ENCODE data around the gene RHBDL3.

Gene RHBDL3

DNA sequence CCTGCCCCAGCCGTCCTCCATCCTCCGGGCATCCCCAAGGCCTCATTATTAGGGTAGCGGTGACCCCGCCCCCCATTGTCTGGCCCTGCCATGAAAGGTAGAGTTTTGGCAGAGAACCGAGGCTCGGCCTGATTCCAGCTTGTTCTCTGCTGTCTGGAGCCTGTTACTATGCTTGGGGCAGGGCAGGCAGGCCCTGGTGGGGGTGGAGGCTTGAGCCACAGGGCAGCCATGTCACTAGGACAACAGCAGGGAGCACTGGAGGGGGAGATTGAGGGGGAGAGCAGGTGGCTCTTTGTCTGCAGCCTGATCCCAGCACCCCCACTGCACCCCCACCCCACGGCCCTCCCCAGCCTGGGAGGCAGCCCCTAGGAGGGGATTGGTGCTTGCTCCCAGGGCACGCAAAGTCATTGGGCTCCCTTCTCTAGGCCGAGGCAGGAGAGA lies 15.4 kb downstream of the RHBDL3 start:
- no peak for TF ChIP-seq CTCF (IDR thresholded peaks at IDR 0.05; ENCODE audit: borderline replicate concordance, insufficient read depth, low read depth, low read length)

GRCh38 chr17:32283745-32284201 lies 18.1 kb downstream of the RHBDL3 start:
- H3K4me3 ChIP-seq (ENCODE audit: low read depth, low read length): no peak overlapping the region
- TF ChIP-seq CTCF (IDR thresholded peaks at IDR 0.05; ENCODE audit: borderline replicate concordance, insufficient read depth, low read depth, low read length): no peak

More for the DNA sequence above, 15.4 kb downstream of the RHBDL3 start:
- H3K4me3 ChIP-seq (ENCODE audit: low read depth, low read length): no peak overlapping the region

GRCh38 chr17:32285306-32285705 lies 19.7 kb downstream of the RHBDL3 start:
- no peak overlapping the region for H3K4me3 ChIP-seq (ENCODE audit: low read depth, low read length)
- no peak for TF ChIP-seq CTCF (IDR thresholded peaks at IDR 0.05; ENCODE audit: borderline replicate concordance, insufficient read depth, low read depth, low read length)

DNA sequence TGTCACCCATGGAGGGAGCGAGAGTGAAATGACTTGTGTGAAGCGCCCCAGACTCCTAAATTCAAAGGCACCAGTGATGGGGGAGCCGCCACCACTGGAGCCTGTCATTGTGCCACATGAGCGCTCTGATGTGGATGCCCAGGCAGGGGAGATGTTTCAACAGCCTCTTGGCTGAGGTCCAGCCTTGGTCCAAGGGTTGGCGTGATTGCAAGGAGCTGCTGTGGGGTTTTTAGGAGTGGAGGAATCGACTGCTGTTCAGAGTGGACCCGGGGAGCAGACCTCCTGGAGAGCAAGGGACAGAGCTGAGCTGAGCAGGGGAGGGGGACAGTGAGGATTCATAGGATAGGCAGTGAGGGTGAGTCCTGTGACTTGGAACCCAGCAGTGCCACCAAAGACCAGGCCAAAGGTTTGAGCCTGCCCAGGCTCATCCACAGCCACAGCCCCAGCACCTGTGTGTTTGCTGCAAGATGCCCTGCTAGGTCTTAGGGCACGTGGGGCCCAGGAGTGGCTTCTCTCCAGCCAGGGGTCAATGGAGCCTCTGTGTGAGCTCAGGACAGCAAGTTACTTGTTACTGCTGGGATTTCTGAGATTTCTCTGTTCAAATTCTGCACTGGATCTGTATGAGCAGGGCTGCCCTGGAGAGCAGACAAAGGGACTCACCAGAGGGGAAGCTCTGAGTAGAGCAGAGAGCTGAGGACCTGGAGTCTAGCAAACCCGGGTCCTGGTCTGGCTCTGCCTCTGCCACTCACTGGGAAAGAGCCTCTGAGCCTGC lies 20.3 kb downstream of the RHBDL3 start:
- no peak for TF ChIP-seq CTCF (IDR thresholded peaks at IDR 0.05; ENCODE audit: borderline replicate concordance, insufficient read depth, low read depth, low read length)
- H3K4me3 ChIP-seq (ENCODE audit: low read depth, low read length): no peak overlapping the region

DNA sequence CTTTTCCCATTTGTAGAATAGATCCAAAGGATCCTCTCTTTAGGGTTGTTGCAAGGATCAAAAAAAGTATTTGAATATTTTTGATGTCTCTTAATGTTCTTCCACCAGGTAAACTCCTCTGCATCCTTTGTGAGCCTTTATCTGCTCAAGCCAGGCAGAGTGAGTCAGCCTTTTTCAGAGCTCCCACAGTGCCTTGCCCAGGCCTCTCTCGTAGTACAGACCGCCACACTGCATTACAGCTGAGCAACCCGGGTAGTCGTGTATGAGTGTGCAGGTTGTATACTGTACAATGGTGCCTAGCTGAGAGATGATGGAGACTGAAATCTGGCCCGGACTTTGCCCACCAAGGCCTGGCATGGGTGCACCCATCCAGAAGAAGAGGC lies 20.9 kb downstream of the RHBDL3 start:
- TF ChIP-seq CTCF (IDR thresholded peaks at IDR 0.05; ENCODE audit: borderline replicate concordance, insufficient read depth, low read depth, low read length): no peak
- no peak overlapping the region for H3K4me3 ChIP-seq (ENCODE audit: low read depth, low read length)

DNA sequence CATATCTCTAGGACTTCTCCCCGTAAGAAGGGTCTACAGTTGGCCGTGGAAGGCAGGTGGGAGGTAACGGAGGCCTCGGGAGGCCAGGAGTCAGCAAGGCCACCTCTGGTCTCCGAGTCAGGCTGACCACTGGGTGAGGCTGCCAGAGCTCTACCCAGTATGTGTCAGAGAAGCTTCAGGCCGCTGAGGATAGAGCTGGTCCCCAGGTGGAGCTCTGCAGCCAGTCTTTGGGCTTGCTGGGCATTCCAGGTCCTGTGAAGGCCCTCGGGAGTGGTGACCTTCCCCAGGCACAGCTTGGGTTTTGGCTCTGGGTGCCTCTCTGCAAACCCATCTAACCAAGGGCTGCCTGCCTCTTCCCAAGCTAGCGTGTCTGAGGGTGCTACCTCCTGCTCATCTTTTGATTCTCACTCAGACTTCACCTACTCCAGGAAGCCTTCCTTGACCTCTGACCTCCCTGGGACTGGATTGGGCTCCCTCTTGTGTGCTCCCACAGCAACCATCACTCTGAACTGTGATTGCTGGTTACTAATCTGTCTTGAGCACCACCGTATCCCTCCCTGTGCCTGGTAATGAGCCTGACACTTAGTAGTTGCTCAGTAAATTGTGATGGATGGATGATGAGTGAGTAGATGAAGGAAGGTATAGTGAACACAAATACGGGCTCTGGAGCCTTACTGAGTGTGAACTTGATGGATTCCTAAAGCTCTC lies 22.3 kb downstream of the RHBDL3 start:
- no peak for TF ChIP-seq CTCF (IDR thresholded peaks at IDR 0.05; ENCODE audit: borderline replicate concordance, insufficient read depth, low read depth, low read length)
- H3K4me3 ChIP-seq (ENCODE audit: low read depth, low read length): no peak overlapping the region

Data from GM12875 (cell line).